HepG2 (cell line): ENCODE measurements around the gene KLF5.

Source experiments
- EZH2 ChIP-seq: conservative IDR thresholded peaks from 2 replicates; pipeline ENCODE4 v1.6.1; 2012; ENCODE audit warnings: mild to moderate bottlenecking, low read depth, low read length, moderate library complexity
- ISL2 ChIP-seq: sonication (generic); formaldehyde crosslinking; IDR thresholded peaks from 2 replicates; pipeline ENCODE4 v1.5.0; 2020; ENCODE audit warnings: missing genetic modification reagents
- KDM5A ChIP-seq: fragments of 200-600 bp; sonication (generic); IDR thresholded peaks from 2 replicates; pipeline ENCODE4 v1.7.0; 2018; ENCODE audit warnings: antibody characterized with exemption, mild to moderate bottlenecking, low read length, borderline replicate concordance
- PHF20 ChIP-seq: sonication (generic); formaldehyde crosslinking; IDR thresholded peaks from 2 replicates; pipeline ENCODE4 v1.5.0; 2020; ENCODE audit warnings: mild to moderate bottlenecking, missing genetic modification reagents
- POLR2A ChIP-seq, 2 experiments: IDR thresholded peaks; 2 replicates each; pipeline ENCODE4 v1.6.1; 2011; ENCODE audit warnings: low read depth in 2 of 2, low read length in 2 of 2, mild to moderate bottlenecking in 1 of 2, moderate library complexity in 1 of 2; ENCODE audit not compliant: insufficient read depth in 1 of 2
- SAFB2 ChIP-seq: sonication (generic); formaldehyde crosslinking; IDR thresholded peaks from 2 replicates; pipeline ENCODE4 v1.5.1; 2020; ENCODE audit warnings: missing genetic modification reagents, low read depth, mild to moderate bottlenecking, borderline replicate concordance
- TARDBP ChIP-seq: sonication (generic); formaldehyde crosslinking; IDR thresholded peaks from 2 replicates; pipeline ENCODE4 v1.8.0; 2022; ENCODE audit warnings: mild to moderate bottlenecking, missing genetic modification reagents
- TRIM24 ChIP-seq: sonication (generic); formaldehyde crosslinking; IDR thresholded peaks from 2 replicates; pipeline ENCODE4 v1.8.0; 2022; ENCODE audit warnings: mild to moderate bottlenecking, missing genetic modification reagents
- ZBTB21 ChIP-seq: sonication (generic); formaldehyde crosslinking; IDR thresholded peaks from 2 replicates; pipeline ENCODE4 v1.4.0; 2020; ENCODE audit warnings: missing genetic modification reagents
- ZFAT ChIP-seq: sonication (generic); formaldehyde crosslinking; conservative IDR thresholded peaks from 2 replicates; pipeline ENCODE4 v1.8.1; 2023; ENCODE audit warnings: missing genetic modification reagents, inconsistent platforms
- ZNF274 ChIP-seq: sonication (generic); formaldehyde crosslinking; IDR thresholded peaks from 2 replicates; pipeline ENCODE4 v1.5.1; 2020; ENCODE audit warnings: mild to moderate bottlenecking, missing genetic modification reagents
- ZNF3 ChIP-seq: IDR thresholded peaks from 2 replicates; pipeline ENCODE4 v1.7.0; 2017; ENCODE audit warnings: inconsistent platforms
- TF ChIP-seq, protein P1 (sequence below): sonication (generic); formaldehyde crosslinking; IDR thresholded peaks from 2 replicates; pipeline ENCODE4 v1.5.0; 2020; ENCODE audit warnings: mild to moderate bottlenecking, missing genetic modification reagents, moderate library complexity
- TF ChIP-seq, protein P2 (sequence below): sonication (generic); formaldehyde crosslinking; IDR thresholded peaks from 2 replicates; pipeline ENCODE4 v1.8.1; 2023; ENCODE audit warnings: mild to moderate bottlenecking, missing genetic modification reagents, borderline replicate concordance

DNA sequence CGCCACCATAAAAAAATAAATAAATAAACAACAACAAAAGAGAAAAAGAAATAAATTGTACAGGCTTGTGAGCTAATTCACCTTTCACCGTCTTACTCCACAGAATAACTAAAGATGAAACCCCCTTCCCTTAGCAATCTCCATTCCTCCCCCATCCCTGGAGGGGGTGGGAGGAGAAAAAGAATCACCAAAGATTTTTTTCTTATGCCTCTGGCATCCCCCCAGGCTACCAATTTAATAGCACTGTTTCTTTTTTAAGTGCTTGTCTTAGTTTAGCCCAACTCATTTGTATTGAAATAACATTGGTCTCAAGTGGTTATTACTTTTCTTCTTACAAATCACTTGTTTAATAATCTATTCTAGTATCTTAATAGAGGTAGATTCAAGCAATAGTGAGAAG lies 23.9 kb upstream of the KLF5 start:
- TF ChIP-seq TARDBP (CRISPR knock-in tag) (no peak), ZNF3 (CRISPR knock-in tag) (no peak), ISL2 (no peak), POLR2A (IDR thresholded peaks at IDR 0.05; ENCODE audit: insufficient read depth in 1 of 2, low read depth in 2 of 2, low read length in 2 of 2) (no peak), TRIM24 (no peak), SAFB2 (no peak), ZBTB21 (CRISPR knock-in tag) (no peak), ZFAT (no peak), KDM5A (no peak), PHF20 (CRISPR knock-in tag) (no peak), EZH2 (no peak), ZNF274 (no peak)
- TF ChIP-seq, protein P1, sequence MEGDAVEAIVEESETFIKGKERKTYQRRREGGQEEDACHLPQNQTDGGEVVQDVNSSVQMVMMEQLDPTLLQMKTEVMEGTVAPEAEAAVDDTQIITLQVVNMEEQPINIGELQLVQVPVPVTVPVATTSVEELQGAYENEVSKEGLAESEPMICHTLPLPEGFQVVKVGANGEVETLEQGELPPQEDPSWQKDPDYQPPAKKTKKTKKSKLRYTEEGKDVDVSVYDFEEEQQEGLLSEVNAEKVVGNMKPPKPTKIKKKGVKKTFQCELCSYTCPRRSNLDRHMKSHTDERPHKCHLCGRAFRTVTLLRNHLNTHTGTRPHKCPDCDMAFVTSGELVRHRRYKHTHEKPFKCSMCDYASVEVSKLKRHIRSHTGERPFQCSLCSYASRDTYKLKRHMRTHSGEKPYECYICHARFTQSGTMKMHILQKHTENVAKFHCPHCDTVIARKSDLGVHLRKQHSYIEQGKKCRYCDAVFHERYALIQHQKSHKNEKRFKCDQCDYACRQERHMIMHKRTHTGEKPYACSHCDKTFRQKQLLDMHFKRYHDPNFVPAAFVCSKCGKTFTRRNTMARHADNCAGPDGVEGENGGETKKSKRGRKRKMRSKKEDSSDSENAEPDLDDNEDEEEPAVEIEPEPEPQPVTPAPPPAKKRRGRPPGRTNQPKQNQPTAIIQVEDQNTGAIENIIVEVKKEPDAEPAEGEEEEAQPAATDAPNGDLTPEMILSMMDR (CRISPR knock-in tag), result no peak
- TF ChIP-seq, protein P2, sequence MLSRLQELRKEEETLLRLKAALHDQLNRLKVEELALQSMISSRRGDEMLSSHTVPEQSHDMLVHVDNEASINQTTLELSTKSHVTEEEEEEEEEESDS, result no peak
